D721Med (cell line): Measurements from ENCODE around the gene DOCK1.

ENCODE experiments used
- DNase-seq: peaks from one replicate; pipeline ENCODE4 v3.0.0; 2011; ENCODE audit warnings: low spot score; ENCODE audit not compliant: insufficient read length
- FAIRE-seq: peaks from 2 replicates; lab custom pipeline; 2011; peaks lifted over from hg19 to GRCh38; lab: Jason Lieb, UNC
- CTCF ChIP-seq: IDR thresholded peaks from 2 replicates; pipeline ENCODE4 v1.5.1; 2012; ENCODE audit warnings: mild to moderate bottlenecking, control low read depth; ENCODE audit not compliant: insufficient read depth; ENCODE audit errors: missing control alignments

The DOCK1 gene

GRCh38 chr10:127325506-127325905 is 420.3 kb downstream of the DOCK1 start:
- no peak for TF ChIP-seq CTCF
- no peak for DNase-seq
- no peak for FAIRE-seq

- DNase-seq (no peak), FAIRE-seq (no peak)
- TF ChIP-seq CTCF, result no peak
Observed at GRCh38 chr10:127326883-127327282, 421.7 kb downstream of the DOCK1 start.

GRCh38 chr10:127331696-127332095 is 426.5 kb downstream of the DOCK1 start:
- DNase-seq (no peak), FAIRE-seq (no peak)
- no peak for TF ChIP-seq CTCF

- DNase-seq (no peak), FAIRE-seq (no peak)
- no peak for TF ChIP-seq CTCF
Observed at GRCh38 chr10:127332631-127333030, 427.4 kb downstream of the DOCK1 start.

GRCh38 chr10:127337801-127338200 is 432.6 kb downstream of the DOCK1 start:
- DNase-seq (no peak), FAIRE-seq (no peak)
- no peak for TF ChIP-seq CTCF

- FAIRE-seq, result no peak
- no peak for TF ChIP-seq CTCF
- no peak for DNase-seq
Observed at GRCh38 chr10:127338399-127339110, 433.3 kb downstream of the DOCK1 start.

- FAIRE-seq (no peak), DNase-seq (no peak)
- no peak for TF ChIP-seq CTCF
Observed at GRCh38 chr10:127343821-127344220, 438.6 kb downstream of the DOCK1 start.
